Trophoblast cell (in vitro differentiated cells and primary cell): Measurements from ENCODE around the gene DGKB.

Source experiments
- DNase-seq, 2 donors: peaks; one replicate each; pipeline ENCODE4 v3.0.0-alpha.2; 2016
- H2AFZ ChIP-seq: 2 replicates; pipeline ENCODE4 v1.6.1; 2013; ENCODE audit warnings: low read length, moderate library complexity, mild to moderate bottlenecking; ENCODE audit not compliant: insufficient read depth, poor library complexity
- H2AK5ac ChIP-seq: 2 replicates; pipeline ENCODE4 v1.6.1; 2013; ENCODE audit warnings: mild to moderate bottlenecking, low read length
- H2BK120ac ChIP-seq: 2 replicates; pipeline ENCODE4 v1.6.1; 2013; ENCODE audit warnings: low read length, mild to moderate bottlenecking, moderate library complexity; ENCODE audit not compliant: insufficient read depth, poor library complexity
- H2BK12ac ChIP-seq: 2 replicates; pipeline ENCODE4 v1.6.1; 2013; ENCODE audit warnings: mild to moderate bottlenecking, low read length, moderate library complexity
- H2BK5ac ChIP-seq: 2 replicates; pipeline ENCODE4 v1.6.1; 2013; ENCODE audit warnings: low read length, low read depth, moderate library complexity, mild to moderate bottlenecking; ENCODE audit not compliant: poor library complexity
- H3K14ac ChIP-seq: 2 replicates; pipeline ENCODE4 v1.6.1; 2013; ENCODE audit warnings: mild to moderate bottlenecking, low read length
- H3K18ac ChIP-seq: 2 replicates; pipeline ENCODE4 v1.6.1; 2013; ENCODE audit warnings: mild to moderate bottlenecking, low read length
- H3K23ac ChIP-seq: 2 replicates; pipeline ENCODE4 v1.6.1; 2013; ENCODE audit warnings: low read length
- H3K27ac ChIP-seq: 2 replicates; pipeline ENCODE4 v1.5.1; 2013; ENCODE audit warnings: low read depth, mild to moderate bottlenecking, inconsistent platforms, low read length, moderate library complexity
- H3K27me3 ChIP-seq: 2 replicates; pipeline ENCODE4 v1.6.1; 2013; ENCODE audit warnings: inconsistent platforms, mild to moderate bottlenecking, low read length, moderate library complexity; ENCODE audit not compliant: insufficient read depth
- H3K36me3 ChIP-seq, 2 experiments: 1 replicate in 1 of 2; 2 replicates in 1 of 2; pipeline ENCODE4 v1.6.1; 2013; ENCODE audit warnings: low read length in 2 of 2, mild to moderate bottlenecking in 2 of 2, moderate library complexity in 1 of 2; ENCODE audit not compliant: insufficient read depth in 2 of 2, control insufficient read depth in 1 of 2
- H3K4ac ChIP-seq: 2 replicates; pipeline ENCODE4 v1.6.1; 2013; ENCODE audit warnings: low read depth, mild to moderate bottlenecking, low read length, moderate library complexity
- H3K4me1 ChIP-seq, 2 experiments: 1 replicate in 1 of 2; 2 replicates in 1 of 2; pipeline ENCODE4 v1.6.1; 2013; ENCODE audit warnings: low read length in 2 of 2, mild to moderate bottlenecking in 2 of 2, moderate library complexity in 1 of 2; ENCODE audit not compliant: insufficient read depth in 2 of 2, control insufficient read depth in 1 of 2
- H3K4me2 ChIP-seq: 2 replicates; pipeline ENCODE4 v1.6.1; 2013; ENCODE audit warnings: inconsistent platforms, mild to moderate bottlenecking, low read length, moderate library complexity
- H3K4me3 ChIP-seq: 2 replicates; pipeline ENCODE4 v1.5.1; 2013; ENCODE audit warnings: mild to moderate bottlenecking, low read depth, low read length, inconsistent platforms
- H3K79me1 ChIP-seq: one replicate; pipeline ENCODE4 v1.6.1; 2013; ENCODE audit warnings: low read length
- H3K79me2 ChIP-seq: 2 replicates; pipeline ENCODE4 v1.6.1; 2013; ENCODE audit warnings: low read length, mild to moderate bottlenecking; ENCODE audit not compliant: control insufficient read depth, insufficient read depth, poor library complexity
- H3K9ac ChIP-seq: 2 replicates; pipeline ENCODE4 v1.6.1; 2013; ENCODE audit warnings: mild to moderate bottlenecking, low read length
- H3K9me3 ChIP-seq: 2 replicates; pipeline ENCODE4 v1.6.1; 2013; ENCODE audit warnings: low read depth, mild to moderate bottlenecking, control low read depth, inconsistent platforms, low read length; ENCODE audit not compliant: insufficient read depth
- H4K12ac ChIP-seq: 2 replicates; pipeline ENCODE4 v1.6.1; 2013; ENCODE audit warnings: low read depth, mild to moderate bottlenecking, low read length, moderate library complexity
- H4K8ac ChIP-seq: 2 replicates; pipeline ENCODE4 v1.6.1; 2013; ENCODE audit warnings: low read depth, mild to moderate bottlenecking, low read length, moderate library complexity
- H4K91ac ChIP-seq: one replicate; pipeline ENCODE4 v1.6.1; 2013; ENCODE audit warnings: low read depth, mild to moderate bottlenecking, low read length, moderate library complexity
- WGBS: extraction: QIAGEN DNeasy Blood & Tissue Kit; methylation state at CpG from one replicate; pipeline ENCODE4 v1.1.7; 2013; ENCODE audit warnings: missing lambda C conversion rate; ENCODE audit not compliant: insufficient read length, insufficient coverage; ENCODE audit errors: extremely low coverage; 5-methylcytosine and 5-hydroxymethylcytosine counted together

The DGKB gene

DNA sequence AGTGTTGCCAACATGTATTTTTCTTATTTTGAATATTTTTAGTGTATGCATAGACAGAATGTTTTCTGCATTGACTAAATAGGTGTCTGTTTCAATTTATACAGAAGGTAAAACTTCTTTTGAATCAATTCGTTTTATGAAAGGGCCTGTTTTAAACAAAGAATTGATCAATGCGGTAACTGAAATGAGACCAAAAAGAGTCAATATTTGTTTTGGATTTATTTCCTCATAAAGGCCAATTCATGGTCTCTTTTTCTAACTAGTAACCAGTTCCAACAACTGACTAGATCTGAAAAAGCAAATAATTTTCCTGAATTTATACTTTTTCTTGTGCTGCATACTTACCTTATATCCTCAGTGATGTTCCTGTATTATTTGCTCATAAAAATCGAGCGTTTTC, 320.5 kb downstream of the DGKB start:
- no peak for DNase-seq
- Histone ChIP-seq H3K18ac (no peak overlapping the region), H3K27ac (no peak overlapping the region), H3K4me2 (no peak overlapping the region), H2BK12ac (no peak overlapping the region), H2AK5ac (no peak overlapping the region), H2AFZ (no peak overlapping the region), H4K8ac (no peak overlapping the region), H2BK5ac (no peak overlapping the region), H3K79me2 (no peaks in the 10 kb centered on the region), H3K36me3 (no peaks in the 10 kb centered on the region), H4K91ac (no peak overlapping the region), H4K12ac (no peak overlapping the region), H2BK120ac (no peak overlapping the region), H3K23ac (no peak overlapping the region), H3K9me3 (no peaks in the 10 kb centered on the region), H3K4ac (no peak overlapping the region), H3K4me1 (no peaks in the 10 kb centered on the region), H3K14ac (no peak overlapping the region), H3K9ac (no peak overlapping the region), H3K79me1 (no peaks in the 10 kb centered on the region), H3K27me3 (no peaks in the 10 kb centered on the region), H3K4me3 (no peak overlapping the region)
- WGBS: no CpG with 5 or more reads among the region's 4 CpGs

DNA sequence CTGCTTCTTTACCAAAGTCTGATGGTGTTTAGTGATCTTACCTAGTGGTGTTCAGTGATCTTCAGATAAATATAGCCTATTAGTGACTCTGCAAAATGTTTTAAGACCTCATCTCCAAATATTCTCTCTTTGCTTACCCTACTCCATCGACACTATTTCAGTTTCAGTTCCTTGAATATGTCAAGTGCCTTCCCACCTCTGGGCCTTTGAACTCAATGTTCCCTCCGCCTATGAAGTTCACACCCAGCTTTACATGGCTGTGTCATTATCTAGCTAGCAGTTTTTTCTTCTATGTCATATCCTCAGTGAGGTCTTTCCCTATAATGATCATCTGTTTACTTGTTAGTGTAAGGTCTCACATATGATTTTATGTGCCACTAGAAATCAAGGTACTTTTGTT, 322.6 kb downstream of the DGKB start:
- no peaks in the 10 kb centered on the region for H3K27me3 ChIP-seq
- H3K4me2 ChIP-seq: no peak overlapping the region
- no peak overlapping the region for H3K27ac ChIP-seq
- no peak overlapping the region for H3K9ac ChIP-seq
- no peak for DNase-seq
- no peak overlapping the region for H3K4me3 ChIP-seq
- no peak overlapping the region for H3K4ac ChIP-seq
- no peak overlapping the region for H4K12ac ChIP-seq
- H2BK120ac ChIP-seq: no peak overlapping the region
- no peak overlapping the region for H3K14ac ChIP-seq
- H3K18ac ChIP-seq: no peak overlapping the region
- no peak overlapping the region for H4K91ac ChIP-seq
- WGBS: no CpG with 5 or more reads among the region's 2 CpGs
- H2AFZ ChIP-seq: no peak overlapping the region
- H2AK5ac ChIP-seq: no peak overlapping the region
- no peaks in the 10 kb centered on the region for H3K79me2 ChIP-seq
- H2BK5ac ChIP-seq: no peak overlapping the region
- no peaks in the 10 kb centered on the region for H3K4me1 ChIP-seq
- H3K9me3 ChIP-seq: no peaks in the 10 kb centered on the region
- no peak overlapping the region for H3K23ac ChIP-seq
- H2BK12ac ChIP-seq: no peak overlapping the region
- no peak overlapping the region for H4K8ac ChIP-seq
- no peaks in the 10 kb centered on the region for H3K79me1 ChIP-seq
- no peaks in the 10 kb centered on the region for H3K36me3 ChIP-seq

DNA sequence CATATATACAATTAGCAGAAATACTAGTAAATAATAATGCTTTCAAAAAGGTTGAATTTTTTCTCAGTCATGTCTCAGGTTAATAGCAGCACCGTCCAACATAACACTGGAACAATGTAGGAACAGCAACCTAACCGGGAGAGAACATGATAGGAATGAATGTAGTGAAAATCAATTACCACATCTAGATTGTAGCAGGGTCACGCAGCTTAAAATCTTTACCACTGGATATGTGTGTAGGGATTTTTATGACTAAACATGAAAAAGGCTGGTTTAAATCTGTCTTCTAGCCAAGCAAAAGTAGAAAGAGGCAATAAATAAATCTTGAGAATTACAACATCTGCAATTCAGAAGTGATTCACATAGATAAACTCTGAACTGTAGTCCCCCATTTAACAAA, 326.0 kb downstream of the DGKB start:
- no peak overlapping the region for H3K27ac ChIP-seq
- whole genome bisulfite sequencing: no CpG with 5 or more reads among the region's 3 CpGs
- H3K4me3 ChIP-seq: no peak overlapping the region
- no peak overlapping the region for H4K8ac ChIP-seq
- no peak overlapping the region for H3K14ac ChIP-seq
- H3K79me1 ChIP-seq: no peaks in the 10 kb centered on the region
- no peak overlapping the region for H3K4me2 ChIP-seq
- no peak overlapping the region for H4K91ac ChIP-seq
- no peaks in the 10 kb centered on the region for H3K4me1 ChIP-seq
- H2BK12ac ChIP-seq: no peak overlapping the region
- no peak overlapping the region for H2BK120ac ChIP-seq
- no peak for DNase-seq
- H3K4ac ChIP-seq: no peak overlapping the region
- no peak overlapping the region for H4K12ac ChIP-seq
- H3K9me3 ChIP-seq: no peaks in the 10 kb centered on the region
- H3K9ac ChIP-seq: no peak overlapping the region
- H2BK5ac ChIP-seq: no peak overlapping the region
- H3K18ac ChIP-seq: no peak overlapping the region
- no peak overlapping the region for H2AK5ac ChIP-seq
- H2AFZ ChIP-seq: no peak overlapping the region
- H3K79me2 ChIP-seq: no peaks in the 10 kb centered on the region
- H3K27me3 ChIP-seq: no peaks in the 10 kb centered on the region
- no peak overlapping the region for H3K23ac ChIP-seq
- no peaks in the 10 kb centered on the region for H3K36me3 ChIP-seq

DNA sequence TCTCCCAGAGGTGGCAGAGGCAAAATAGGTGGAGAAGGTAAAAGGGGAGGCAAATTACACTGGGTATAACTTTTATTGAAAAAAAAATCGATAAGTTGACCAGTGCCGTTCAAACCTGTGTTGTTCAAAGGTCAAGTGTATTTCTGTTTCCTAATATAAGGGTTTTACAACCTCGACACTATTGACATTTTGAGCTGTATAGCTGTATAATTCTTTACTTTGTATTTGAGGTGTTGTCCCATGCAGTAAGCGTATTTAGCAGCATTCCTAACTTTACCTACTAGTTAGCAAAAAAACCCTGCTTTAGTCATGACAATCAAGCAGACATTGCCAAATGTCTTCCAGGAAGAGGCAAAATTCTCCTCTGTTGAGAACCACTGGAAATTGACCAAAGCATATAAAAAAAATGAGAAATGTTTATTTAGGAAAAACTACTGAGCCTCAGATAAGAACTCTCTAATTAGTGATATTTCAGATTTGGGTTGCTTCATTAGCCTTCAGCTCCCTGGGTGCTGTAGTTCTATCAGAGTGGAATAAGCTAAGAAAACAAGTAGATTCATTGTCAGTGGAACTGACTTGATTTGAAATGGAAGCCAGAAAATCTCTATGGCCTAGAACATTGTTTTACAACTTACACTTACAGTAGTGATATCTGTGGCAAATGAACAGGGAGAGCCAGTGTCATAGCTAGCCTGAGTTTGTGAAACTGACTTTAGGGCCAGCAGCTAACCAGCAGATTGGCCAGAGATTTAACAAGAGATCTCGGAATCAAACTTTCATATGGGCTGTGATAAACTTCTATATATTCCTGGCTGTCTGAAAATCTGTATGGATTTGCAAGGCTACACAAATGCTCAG, 331.6 kb downstream of the DGKB start:
- H4K8ac ChIP-seq: no peak overlapping the region
- H3K9ac ChIP-seq: no peak overlapping the region
- H4K91ac ChIP-seq: no peak overlapping the region
- H2BK120ac ChIP-seq: no peak overlapping the region
- no peak for DNase-seq
- no peak overlapping the region for H3K27ac ChIP-seq
- H3K4ac ChIP-seq: no peak overlapping the region
- H3K79me2 ChIP-seq: no peaks in the 10 kb centered on the region
- no peak overlapping the region for H2BK12ac ChIP-seq
- no peak overlapping the region for H3K4me2 ChIP-seq
- H2AFZ ChIP-seq: no peak overlapping the region
- WGBS: no CpG with 5 or more reads among the region's 5 CpGs
- no peak overlapping the region for H3K23ac ChIP-seq
- no peak overlapping the region for H4K12ac ChIP-seq
- no peak overlapping the region for H2BK5ac ChIP-seq
- no peaks in the 10 kb centered on the region for H3K36me3 ChIP-seq
- H3K4me3 ChIP-seq: no peak overlapping the region
- no peak overlapping the region for H3K14ac ChIP-seq
- H3K9me3 ChIP-seq: no peaks in the 10 kb centered on the region
- H3K27me3 ChIP-seq: no peaks in the 10 kb centered on the region
- no peaks in the 10 kb centered on the region for H3K79me1 ChIP-seq
- no peaks in the 10 kb centered on the region for H3K4me1 ChIP-seq
- H2AK5ac ChIP-seq: no peak overlapping the region
- H3K18ac ChIP-seq: no peak overlapping the region
